Endothelial cell of umbilical vein (primary cell): ENCODE results near the gene ANXA11. TPM values are rescaled to one million over a fixed set of nuclear protein-coding genes. Genes with fewer than 3 reads are reported as not detected.
A peak's percentile ranks its signal among the peaks of the same experiment; 100 is the strongest.

Experiments
- BruUV-seq: library from RNA; stranded (reverse); fragments of 400-500 nt; replicated peaks from 2 replicates; lab custom pipeline; 2021; lab: Mats Ljungman, UMichigan
- CTCF ChIA-PET: fragments of 300-600, 350-600 bp; sonication (Branson Sonifier 250); formaldehyde crosslinking; loops from one replicate; lab custom pipeline; 2021; ENCODE audit warnings: antibody characterized with exemption, inconsistent platforms; lab: Charles Lee
- POLR2A ChIA-PET: fragments of 300-600, 350-600 bp; sonication (Branson Sonifier 250); formaldehyde crosslinking; loops from one replicate; lab custom pipeline; 2021; ENCODE audit warnings: antibody characterized with exemption, inconsistent platforms; lab: Charles Lee
- DNase-seq: peaks from one replicate; pipeline ENCODE4 v3.0.0-alpha.2; 2011; ENCODE audit warnings: low read depth, low spot score
- FAIRE-seq: peaks from 2 replicates; lab custom pipeline; 2011; peaks lifted over from hg19 to GRCh38; lab: Jason Lieb, UNC
- H2AFZ ChIP-seq: 2 replicates; pipeline ENCODE4 v1.6.0; 2012; ENCODE audit warnings: low read depth, low read length, control low read depth, inconsistent platforms
- H3K27ac ChIP-seq: 2 replicates; pipeline ENCODE4 v1.5.1; 2011; ENCODE audit warnings: low read depth, mild to moderate bottlenecking, control low read depth, low read length, moderate library complexity; ENCODE audit not compliant: insufficient read depth
- H3K27me3 ChIP-seq, 2 experiments: 2 replicates each; pipeline versions ENCODE4 v1.6.0 to v1.6.1; 2011; ENCODE audit warnings: low read length in 2 of 2, mixed read lengths in 1 of 2; ENCODE audit not compliant: control insufficient read depth in 2 of 2, insufficient read depth in 2 of 2
- H3K36me3 ChIP-seq, 2 experiments: 2 replicates in 1 of 2; 3 replicates in 1 of 2; pipeline ENCODE4 v1.5.1; 2011; ENCODE audit warnings: low read length in 2 of 2, mild to moderate bottlenecking in 1 of 2, moderate library complexity in 1 of 2; ENCODE audit not compliant: control insufficient read depth in 2 of 2, insufficient read depth in 2 of 2; ENCODE audit errors: extremely low read depth in 1 of 2
- H3K4me1 ChIP-seq: 3 replicates; pipeline ENCODE4 v1.5.1; 2011; ENCODE audit warnings: mild to moderate bottlenecking, low read length; ENCODE audit not compliant: control insufficient read depth, insufficient read depth; ENCODE audit errors: extremely low read depth
- H3K4me2 ChIP-seq: 2 replicates; pipeline ENCODE4 v1.6.1; 2011; ENCODE audit warnings: low read length, control low read depth, mixed read lengths; ENCODE audit not compliant: insufficient read depth
- H3K4me3 ChIP-seq, 3 experiments: fragments of 200-600 bp in 1 of 3; sonication (generic), shearing (Covaris generic) in 1 of 3; replicated peaks in 1 of 3; 2 replicates each; pipeline ENCODE4 v1.5.1; 2011 to 2016; ENCODE audit warnings: control low read depth in 3 of 3, low read length in 3 of 3, mild to moderate bottlenecking in 2 of 3, inconsistent platforms in 1 of 3, low read depth in 1 of 3, moderate library complexity in 1 of 3; ENCODE audit not compliant: insufficient read depth in 1 of 3
- H3K79me2 ChIP-seq: 2 replicates; pipeline ENCODE4 v1.6.0; 2012; ENCODE audit warnings: low read length, inconsistent platforms; ENCODE audit not compliant: control insufficient read depth, insufficient read depth
- H3K9ac ChIP-seq: replicated peaks from 2 replicates; pipeline ENCODE3; 2011; ENCODE audit warnings: low read length, control low read depth; ENCODE audit not compliant: insufficient read depth; ENCODE audit errors: extremely low read depth
- H3K9me1 ChIP-seq: replicated peaks from 3 replicates; pipeline ENCODE4 v1.6.0; 2011; ENCODE audit warnings: mild to moderate bottlenecking, low read length; ENCODE audit not compliant: control insufficient read depth, insufficient read depth; ENCODE audit errors: extremely low read depth
- H3K9me3 ChIP-seq: replicated peaks from 2 replicates; pipeline ENCODE4 v1.5.1; 2012; ENCODE audit warnings: low read length, inconsistent platforms; ENCODE audit not compliant: control insufficient read depth, insufficient read depth
- H4K20me1 ChIP-seq: replicated peaks from 2 replicates; pipeline ENCODE3; 2011; ENCODE audit warnings: mild to moderate bottlenecking, low read length; ENCODE audit not compliant: control insufficient read depth, insufficient read depth; ENCODE audit errors: extremely low read depth
- CTCF ChIP-seq, 2 donors: IDR thresholded peaks; 1 replicate in 1 of 2; 2 replicates in 1 of 2; pipeline ENCODE4 v1.5.1; 2011; ENCODE audit warnings: low read length in 2 of 2, mild to moderate bottlenecking in 2 of 2, moderate library complexity in 2 of 2, control low read depth in 1 of 2, inconsistent platforms in 1 of 2, low read depth in 1 of 2; ENCODE audit not compliant: insufficient read depth in 1 of 2; ENCODE audit errors: extremely low read depth in 1 of 2
- EZH2 ChIP-seq: IDR thresholded peaks from 2 replicates; pipeline ENCODE4 v1.6.1; 2012; ENCODE audit warnings: borderline replicate concordance, low read depth, mild to moderate bottlenecking, moderate library complexity, low read length, inconsistent platforms; ENCODE audit not compliant: severe bottlenecking
- FOS ChIP-seq: IDR thresholded peaks from 2 replicates; pipeline ENCODE4 v1.6.1; 2011; ENCODE audit warnings: mild to moderate bottlenecking, low read length, moderate library complexity, borderline replicate concordance; ENCODE audit not compliant: insufficient read depth
- GATA2 ChIP-seq: IDR thresholded peaks from 2 replicates; pipeline ENCODE4 v1.7.0; 2011; ENCODE audit warnings: low read depth, mild to moderate bottlenecking, moderate library complexity, mixed read lengths, low read length; ENCODE audit not compliant: insufficient read length, insufficient read depth
- JUN ChIP-seq: IDR thresholded peaks from 2 replicates; pipeline ENCODE4 v1.6.1; 2011; ENCODE audit warnings: borderline replicate concordance, low read depth; ENCODE audit not compliant: insufficient read length, insufficient read depth
- MYC ChIP-seq: IDR thresholded peaks from one replicate; pipeline ENCODE4 v1.6.1; 2011; ENCODE audit warnings: mild to moderate bottlenecking, low read depth, low read length
- POLR2A ChIP-seq: IDR thresholded peaks from 2 replicates; pipeline ENCODE4 v1.6.1; 2012; ENCODE audit warnings: low read depth, mild to moderate bottlenecking, control low read depth, low read length
- POLR2AphosphoS5 ChIP-seq: IDR thresholded peaks from 2 replicates; pipeline ENCODE4 v1.6.1; 2012; ENCODE audit warnings: low read depth, mild to moderate bottlenecking, control low read depth, low read length, moderate library complexity; ENCODE audit not compliant: insufficient read depth
- dilution Hi-C: fragments of 300-500 bp; cut with MboI; formaldehyde crosslinking; loops from one replicate; pipeline ENCODE4 v1.15.0; 2019; ENCODE audit warnings: low sequenced_read_pairs; ENCODE audit not compliant: extremely low pct_ligation_motif_present
- intact Hi-C: fragments of 100-400 bp; cut with micrococcal nuclease; formaldehyde crosslinking; loops from one replicate; pipeline ENCODE4 v1.10.0; 2022
- polyA plus RNA-seq, 4 experiments: library from polyadenylated mRNA; depleted of rRNA in 3 of 4; stranded (reverse) in 3 of 4; unstranded in 1 of 4; fragments of >200 nt; gene quantifications; 2 replicates each; pipeline versions ENCODE4 v1.2.1 to v1.2.3, GENCODE V29; 2011 to 2012; ENCODE audit warnings: missing spikeins in 1 of 4
- total RNA-seq: library from RNA; stranded (reverse); gene quantifications from 2 replicates; pipeline ENCODE4 v1.2.3, GENCODE V29; 2021
- TF ChIP-seq, protein P1 (sequence below): IDR thresholded peaks from 2 replicates; pipeline ENCODE4 v1.6.1; 2011; ENCODE audit not compliant: insufficient read depth, insufficient read length

ANXA11 gene
- total and polyA plus RNA-seq, 2 donors (not counting 3 experiments of a cell fraction or from before 2014, with no cell fraction given) = 59.2 to 143 TPM

- Histone ChIP-seq H3K27me3 (no peaks in the 10 kb centered on the region), H3K9ac (no peak overlapping the region), H3K36me3 (no peaks in the 10 kb centered on the region), H3K4me2 (no peak overlapping the region), H3K27ac (no peak overlapping the region), H2AFZ (no peak overlapping the region), H4K20me1 (no peaks in the 10 kb centered on the region), H3K79me2 (peaks cover 76% of the 10 kb centered on the region), H3K9me3 (no peaks in the 10 kb centered on the region), H3K9me1 (no peaks in the 10 kb centered on the region), H3K4me3 (no peak overlapping the region), H3K4me1 (peaks cover 17% of the 10 kb centered on the region)
- TF ChIP-seq MYC (no peak), GATA2 (no peak), JUN (no peak), POLR2A (no peak), FOS (no peak), EZH2 (no peak), CTCF (IDR thresholded peaks at IDR 0.05; ENCODE audit: extremely low read depth in 1 of 2, insufficient read depth in 1 of 2, low read depth in 1 of 2, low read length in 2 of 2) (no peak), POLR2AphosphoS5 (no peak)
- TF ChIP-seq, protein P1, sequence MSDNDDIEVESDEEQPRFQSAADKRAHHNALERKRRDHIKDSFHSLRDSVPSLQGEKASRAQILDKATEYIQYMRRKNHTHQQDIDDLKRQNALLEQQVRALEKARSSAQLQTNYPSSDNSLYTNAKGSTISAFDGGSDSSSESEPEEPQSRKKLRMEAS = no peak
- DNase-seq = no peak
- BruUV-seq = no TSS peak
- ChIA-PET POLR2A (no interaction called here), CTCF (interaction anchor here (3.7 kb wide), 1 partner anchor 51 kb away, joined by 11 read pairs; no protein-coding TSS in a partner anchor)
- intact Hi-C loops = no loop called here
- FAIRE-seq = peak; percentile 18
- dilution Hi-C loops = no loop called here
Observed at GRCh38 chr10:80195046-80195574, 10.2 kb downstream of the ANXA11 start.
